Measurements from ENCODE around the gene ZNF521.

ZNF521 gene

DNA sequence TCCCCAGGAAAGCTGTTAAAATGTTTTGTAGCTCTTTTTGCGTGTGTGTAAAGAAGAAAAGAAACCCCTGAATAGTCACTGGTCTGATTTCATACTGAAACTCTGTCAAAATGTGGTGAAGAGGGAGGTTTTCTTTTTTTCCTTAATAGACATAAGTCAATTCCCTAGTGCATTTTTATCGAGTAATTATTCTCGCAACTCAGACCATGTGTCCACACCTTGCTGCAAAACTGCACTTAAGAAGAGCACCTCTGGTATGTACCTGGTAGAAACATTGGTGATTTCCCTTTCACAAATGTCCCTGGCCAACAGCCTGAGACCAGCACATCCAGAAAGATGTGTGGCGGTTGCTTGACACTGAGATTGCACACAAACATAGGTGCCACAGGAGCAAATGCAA is 159.9 kb downstream of the ZNF521 start:
- DNase-seq (ENCODE audit: low read depth in 2 of 2), result no peak
- TF ChIP-seq, protein P1, sequence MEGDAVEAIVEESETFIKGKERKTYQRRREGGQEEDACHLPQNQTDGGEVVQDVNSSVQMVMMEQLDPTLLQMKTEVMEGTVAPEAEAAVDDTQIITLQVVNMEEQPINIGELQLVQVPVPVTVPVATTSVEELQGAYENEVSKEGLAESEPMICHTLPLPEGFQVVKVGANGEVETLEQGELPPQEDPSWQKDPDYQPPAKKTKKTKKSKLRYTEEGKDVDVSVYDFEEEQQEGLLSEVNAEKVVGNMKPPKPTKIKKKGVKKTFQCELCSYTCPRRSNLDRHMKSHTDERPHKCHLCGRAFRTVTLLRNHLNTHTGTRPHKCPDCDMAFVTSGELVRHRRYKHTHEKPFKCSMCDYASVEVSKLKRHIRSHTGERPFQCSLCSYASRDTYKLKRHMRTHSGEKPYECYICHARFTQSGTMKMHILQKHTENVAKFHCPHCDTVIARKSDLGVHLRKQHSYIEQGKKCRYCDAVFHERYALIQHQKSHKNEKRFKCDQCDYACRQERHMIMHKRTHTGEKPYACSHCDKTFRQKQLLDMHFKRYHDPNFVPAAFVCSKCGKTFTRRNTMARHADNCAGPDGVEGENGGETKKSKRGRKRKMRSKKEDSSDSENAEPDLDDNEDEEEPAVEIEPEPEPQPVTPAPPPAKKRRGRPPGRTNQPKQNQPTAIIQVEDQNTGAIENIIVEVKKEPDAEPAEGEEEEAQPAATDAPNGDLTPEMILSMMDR (IDR thresholded peaks at IDR 0.05; ENCODE audit: low read depth, low read length), result no peak
- H3K4me3 ChIP-seq (replicated peaks in 1 of 2; ENCODE audit: low read depth in 2 of 2, low read length in 2 of 2), result no peak overlapping the region

DNA sequence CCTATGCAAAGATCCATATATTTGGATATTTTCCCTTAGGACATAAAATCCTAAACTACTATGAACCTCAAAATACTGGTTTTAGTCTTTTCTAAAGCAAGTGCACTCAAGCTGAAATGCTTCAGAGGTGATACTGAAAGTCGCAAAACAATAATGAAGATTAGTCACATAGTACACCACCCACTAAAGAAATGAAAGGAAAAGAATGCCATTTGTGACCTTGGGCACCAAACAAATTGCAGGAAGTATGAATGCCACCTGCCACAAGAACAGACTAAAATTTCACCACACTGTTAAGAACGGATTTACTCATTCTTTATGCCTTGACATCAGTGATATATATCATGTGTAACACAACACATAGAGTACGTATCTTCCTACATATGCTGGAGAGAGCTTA is 161.5 kb downstream of the ZNF521 start:
- TF ChIP-seq, protein P1 (IDR thresholded peaks at IDR 0.05; ENCODE audit: low read depth, low read length), result no peak
- H3K4me3 ChIP-seq (replicated peaks in 1 of 2; ENCODE audit: low read depth in 2 of 2, low read length in 2 of 2), result no peak overlapping the region
- DNase-seq (ENCODE audit: low read depth in 2 of 2), result no peak

DNA sequence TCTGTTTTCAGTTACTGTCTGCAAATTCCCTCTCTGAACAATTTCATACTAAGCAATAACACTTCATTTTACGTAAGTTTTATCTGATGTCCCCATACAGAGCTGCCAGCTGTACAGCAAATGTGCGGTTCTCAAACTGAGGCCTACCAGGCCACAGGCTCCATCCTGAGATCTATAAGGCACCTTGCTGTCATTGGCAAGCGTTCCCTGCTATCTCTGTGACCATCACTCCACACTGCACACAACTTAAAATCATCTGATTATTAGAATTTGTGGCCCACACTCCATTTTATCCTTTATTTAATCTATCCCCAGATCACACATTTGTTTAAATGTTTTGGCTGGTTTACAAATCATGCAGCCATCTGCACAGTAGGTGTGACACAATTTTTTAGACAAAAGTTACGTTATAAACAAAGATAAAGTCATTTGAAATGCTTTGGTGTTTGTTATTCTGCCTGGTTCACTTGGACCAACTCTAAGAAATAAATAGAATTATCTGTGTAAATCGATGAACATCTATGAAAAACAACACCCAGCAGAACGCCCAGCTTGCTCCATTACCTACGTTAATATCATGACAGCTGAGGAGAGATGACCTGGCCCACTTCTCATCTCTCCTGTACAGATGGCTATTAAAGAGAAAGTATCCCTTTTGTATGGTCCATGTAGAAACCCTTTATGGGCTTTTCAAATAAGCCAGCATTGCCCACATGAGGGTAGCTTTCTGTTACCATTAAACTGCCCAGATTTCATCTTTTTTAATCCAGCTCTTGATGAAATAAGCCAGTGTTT is 162.4 kb downstream of the ZNF521 start:
- TF ChIP-seq, protein P1 (IDR thresholded peaks at IDR 0.05; ENCODE audit: low read depth, low read length), result no peak
- H3K4me3 ChIP-seq (replicated peaks in 1 of 2; ENCODE audit: low read depth in 2 of 2, low read length in 2 of 2), result no peak overlapping the region
- no peak for DNase-seq (ENCODE audit: low read depth in 2 of 2)

DNA sequence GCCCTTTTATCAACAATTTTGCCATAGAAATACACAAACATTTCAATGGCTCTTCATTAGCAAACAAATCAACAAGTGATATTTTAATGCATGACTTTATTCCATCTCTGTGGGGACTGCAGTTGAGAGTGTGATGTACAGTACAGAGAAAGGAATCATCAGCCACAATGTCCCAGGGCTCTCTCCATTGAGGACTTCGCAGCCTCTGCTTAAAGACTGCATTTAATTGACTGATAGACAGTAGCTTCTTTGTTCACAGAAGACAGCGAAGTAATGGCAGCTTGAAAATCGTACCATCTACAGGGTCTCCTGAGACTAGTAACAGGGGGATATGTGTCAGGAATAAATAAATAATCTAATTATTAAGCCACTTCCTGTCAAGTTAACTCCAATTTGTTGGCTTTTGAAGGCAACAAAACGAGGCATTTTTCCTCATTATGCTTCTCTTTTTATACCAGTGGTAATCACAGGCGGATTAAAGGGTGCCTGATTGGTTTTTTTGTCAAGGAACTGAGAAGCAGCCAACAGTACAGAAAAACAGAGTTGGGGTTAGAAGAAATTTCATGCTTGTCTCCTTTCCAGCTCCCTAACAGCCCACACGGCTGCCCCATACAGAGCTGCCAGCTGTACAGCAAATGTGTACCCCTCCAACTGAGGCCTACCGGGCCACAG is 164.3 kb downstream of the ZNF521 start:
- H3K4me3 ChIP-seq (replicated peaks in 1 of 2; ENCODE audit: low read depth in 2 of 2, low read length in 2 of 2), result no peak overlapping the region
- DNase-seq (ENCODE audit: low read depth in 2 of 2), result no peak
- TF ChIP-seq, protein P1 (IDR thresholded peaks at IDR 0.05; ENCODE audit: low read depth, low read length), result no peak

DNA sequence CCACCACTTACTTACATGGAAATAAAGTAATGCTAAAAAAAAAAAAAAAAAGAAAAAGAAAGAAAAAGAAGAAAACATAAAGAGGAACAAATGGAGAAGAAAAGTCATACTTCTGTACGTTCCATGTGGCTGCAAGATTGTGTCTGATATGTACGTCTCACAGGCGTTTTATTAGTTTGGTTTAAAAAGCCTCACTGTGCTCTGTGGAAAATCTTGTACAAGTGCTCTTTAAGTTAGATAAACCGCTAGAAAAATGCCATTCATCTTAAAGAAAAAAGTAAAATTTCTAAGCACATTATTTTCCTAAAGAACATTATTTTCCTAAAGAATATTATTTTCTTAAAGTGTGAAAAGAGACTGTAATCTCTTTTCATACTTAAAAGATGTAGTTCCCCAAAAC is 165.1 kb downstream of the ZNF521 start:
- TF ChIP-seq, protein P1 (IDR thresholded peaks at IDR 0.05; ENCODE audit: low read depth, low read length), result no peak
- no peak for DNase-seq (ENCODE audit: low read depth in 2 of 2)
- no peak overlapping the region for H3K4me3 ChIP-seq (replicated peaks in 1 of 2; ENCODE audit: low read depth in 2 of 2, low read length in 2 of 2)

DNA sequence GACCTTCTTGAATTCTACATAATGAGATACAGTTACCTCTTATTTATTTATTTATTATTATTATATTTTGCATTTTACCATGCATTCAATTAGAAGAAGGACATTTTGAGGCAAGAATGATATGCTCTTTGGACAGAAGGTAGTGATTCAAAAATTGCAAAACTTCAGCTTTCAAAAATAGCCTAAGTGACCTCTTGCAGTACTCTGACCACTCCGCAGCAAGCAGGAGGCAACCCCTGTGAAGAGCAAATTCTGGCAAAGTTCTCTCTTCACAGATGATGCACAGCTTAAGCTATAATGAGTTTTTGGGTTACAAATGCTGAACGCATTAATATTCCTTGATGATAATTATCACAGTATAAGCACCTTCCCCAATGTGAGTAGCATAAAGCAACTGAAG is 170.0 kb downstream of the ZNF521 start:
- no peak overlapping the region for H3K4me3 ChIP-seq (replicated peaks in 1 of 2; ENCODE audit: low read depth in 2 of 2, low read length in 2 of 2)
- TF ChIP-seq, protein P1 (IDR thresholded peaks at IDR 0.05; ENCODE audit: low read depth, low read length), result no peak
- DNase-seq (ENCODE audit: low read depth in 2 of 2), result no peak
